ENCODE results near the gene ELF5.
A peak's percentile ranks its signal among the peaks of the same experiment; 100 is the strongest.

The ELF5 gene

DNA sequence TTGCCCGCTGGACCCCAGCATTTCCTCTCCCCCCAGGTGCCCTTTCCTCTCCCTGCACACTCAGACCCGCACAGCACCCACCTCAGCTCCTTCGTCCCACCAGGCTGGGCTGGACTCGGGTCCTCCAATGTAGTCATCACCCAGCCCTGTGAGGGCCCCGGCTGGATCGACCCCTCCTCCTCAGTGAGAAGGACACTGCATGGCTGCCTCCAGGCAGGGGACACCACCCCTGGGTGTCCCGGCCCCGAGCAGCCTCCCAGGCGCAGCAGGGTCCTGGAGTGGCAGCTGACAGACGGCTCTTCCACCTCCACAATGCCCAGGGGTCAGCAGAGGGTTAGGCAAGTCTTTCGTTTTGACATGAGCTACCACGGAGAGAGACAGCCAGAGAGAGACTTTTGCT is 11.1 kb upstream of the ELF5 start:
- H3K27me3 ChIP-seq (ENCODE audit: insufficient read depth, low read length): no peaks in the 10 kb centered on the region
- H4K8ac ChIP-seq (ENCODE audit: low read depth, low read length): no peak overlapping the region
- no CpG with 5 or more reads among the region's 12 CpGs for WGBS (ENCODE audit: extremely low coverage, insufficient coverage, insufficient read length)
- no peak overlapping the region for H4K91ac ChIP-seq (ENCODE audit: low read depth, low read length)
- H2AK5ac ChIP-seq (ENCODE audit: low read length): no peak overlapping the region
- no peaks in the 10 kb centered on the region for H3K79me1 ChIP-seq (ENCODE audit: low read length)
- no peak overlapping the region for H3K4me2 ChIP-seq (ENCODE audit: low read length)
- H3K4ac ChIP-seq (ENCODE audit: low read depth, low read length): no peak overlapping the region
- H3K9ac ChIP-seq (ENCODE audit: low read length): no peak overlapping the region
- no peaks in the 10 kb centered on the region for H3K9me3 ChIP-seq (ENCODE audit: insufficient read depth, low read depth, low read length)
- H3K23ac ChIP-seq (ENCODE audit: low read length): no peak overlapping the region
- no peak overlapping the region for H2BK120ac ChIP-seq (ENCODE audit: insufficient read depth, low read length, poor library complexity)
- H3K4me1 ChIP-seq (ENCODE audit: control insufficient read depth in 1 of 2, insufficient read depth in 2 of 2, low read length in 2 of 2): no peaks in the 10 kb centered on the region
- H4K12ac ChIP-seq (ENCODE audit: low read depth, low read length): no peak overlapping the region
- no peak overlapping the region for H3K27ac ChIP-seq (ENCODE audit: low read depth, low read length)
- DNase-seq: no peak
- H3K36me3 ChIP-seq (ENCODE audit: control insufficient read depth in 1 of 2, insufficient read depth in 2 of 2, low read length in 2 of 2): no peaks in the 10 kb centered on the region
- H3K18ac ChIP-seq (ENCODE audit: low read length): no peak overlapping the region
- H2AFZ ChIP-seq (ENCODE audit: insufficient read depth, low read length, poor library complexity): no peak overlapping the region
- H3K14ac ChIP-seq (ENCODE audit: low read length): no peak overlapping the region
- H3K4me3 ChIP-seq (ENCODE audit: low read depth, low read length): no peak overlapping the region
- no peak overlapping the region for H2BK12ac ChIP-seq (ENCODE audit: low read length)
- H3K79me2 ChIP-seq (ENCODE audit: control insufficient read depth, insufficient read depth, low read length, poor library complexity): no peaks in the 10 kb centered on the region
- H2BK5ac ChIP-seq (ENCODE audit: low read depth, low read length, poor library complexity): no peak overlapping the region

DNA sequence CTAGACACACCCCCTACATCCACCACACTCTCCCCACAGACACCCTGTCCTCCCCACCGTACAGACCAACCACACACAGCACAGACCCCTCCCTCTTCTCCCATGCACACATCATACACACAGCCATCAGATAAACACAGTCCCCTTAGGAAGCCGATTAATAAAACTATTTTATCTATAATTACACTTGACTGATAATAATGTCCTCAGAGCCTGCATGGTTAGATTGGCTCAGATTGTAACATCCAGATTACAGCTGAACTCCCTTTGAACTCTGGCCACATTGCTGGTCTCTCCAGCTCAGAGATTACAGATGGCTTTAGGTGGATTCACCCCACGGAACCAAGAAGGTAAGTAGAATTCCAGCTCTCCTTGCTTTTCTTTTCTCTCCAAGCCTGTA is 9.5 kb upstream of the ELF5 start:
- Histone ChIP-seq H3K4me3 (ENCODE audit: low read depth, low read length) (no peak overlapping the region), H2BK12ac (ENCODE audit: low read length) (no peak overlapping the region), H3K36me3 (ENCODE audit: control insufficient read depth in 1 of 2, insufficient read depth in 2 of 2, low read length in 2 of 2) (no peaks in the 10 kb centered on the region), H2BK5ac (ENCODE audit: low read depth, low read length, poor library complexity) (no peak overlapping the region), H2BK120ac (ENCODE audit: insufficient read depth, low read length, poor library complexity) (no peak overlapping the region), H4K8ac (ENCODE audit: low read depth, low read length) (no peak overlapping the region), H3K9me3 (ENCODE audit: insufficient read depth, low read depth, low read length) (no peaks in the 10 kb centered on the region), H3K79me1 (ENCODE audit: low read length) (no peaks in the 10 kb centered on the region), H2AFZ (ENCODE audit: insufficient read depth, low read length, poor library complexity) (no peak overlapping the region), H4K91ac (ENCODE audit: low read depth, low read length) (no peak overlapping the region), H4K12ac (ENCODE audit: low read depth, low read length) (no peak overlapping the region), H3K79me2 (ENCODE audit: control insufficient read depth, insufficient read depth, low read length, poor library complexity) (no peaks in the 10 kb centered on the region), H3K14ac (ENCODE audit: low read length) (no peak overlapping the region), H3K23ac (ENCODE audit: low read length) (no peak overlapping the region), H3K27me3 (ENCODE audit: insufficient read depth, low read length) (no peaks in the 10 kb centered on the region), H3K4ac (ENCODE audit: low read depth, low read length) (no peak overlapping the region), H3K9ac (ENCODE audit: low read length) (no peak overlapping the region), H3K4me1 (ENCODE audit: control insufficient read depth in 1 of 2, insufficient read depth in 2 of 2, low read length in 2 of 2) (no peaks in the 10 kb centered on the region), H3K18ac (ENCODE audit: low read length) (no peak overlapping the region), H2AK5ac (ENCODE audit: low read length) (no peak overlapping the region), H3K4me2 (ENCODE audit: low read length) (no peak overlapping the region), H3K27ac (ENCODE audit: low read depth, low read length) (no peak overlapping the region)
- DNase-seq: peak; percentile 25 to 63
- no CpG with 5 or more reads among the region's 3 CpGs for WGBS (ENCODE audit: extremely low coverage, insufficient coverage, insufficient read length)

DNA sequence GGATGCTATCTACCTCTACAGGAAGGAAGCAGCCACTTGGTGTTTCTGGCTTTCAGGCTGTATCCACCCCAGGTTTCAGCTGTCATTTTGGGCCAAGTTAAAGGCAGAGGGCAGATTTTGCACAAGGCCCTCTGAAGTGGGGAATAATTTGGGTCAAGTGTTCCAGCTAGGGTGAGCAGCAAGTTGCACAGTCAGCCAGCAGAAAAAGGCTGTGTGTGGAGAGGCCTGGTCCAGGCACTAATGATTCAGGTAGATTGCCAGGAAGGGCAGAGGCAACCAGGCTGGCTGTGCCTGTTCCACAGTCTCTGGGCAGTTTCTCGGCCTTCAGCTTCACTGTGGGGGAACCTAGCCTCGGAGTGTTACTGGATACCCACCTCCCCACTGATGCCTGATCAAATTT is 8.6 kb upstream of the ELF5 start:
- H3K4me2 ChIP-seq (ENCODE audit: low read length): no peak overlapping the region
- H2AK5ac ChIP-seq (ENCODE audit: low read length): no peak overlapping the region
- no peak overlapping the region for H3K9ac ChIP-seq (ENCODE audit: low read length)
- no peaks in the 10 kb centered on the region for H3K27me3 ChIP-seq (ENCODE audit: insufficient read depth, low read length)
- H4K12ac ChIP-seq (ENCODE audit: low read depth, low read length): no peak overlapping the region
- H4K8ac ChIP-seq (ENCODE audit: low read depth, low read length): no peak overlapping the region
- H3K4me1 ChIP-seq (ENCODE audit: control insufficient read depth in 1 of 2, insufficient read depth in 2 of 2, low read length in 2 of 2): no peaks in the 10 kb centered on the region
- H3K79me2 ChIP-seq (ENCODE audit: control insufficient read depth, insufficient read depth, low read length, poor library complexity): no peaks in the 10 kb centered on the region
- no peak for DNase-seq
- H3K14ac ChIP-seq (ENCODE audit: low read length): no peak overlapping the region
- H3K27ac ChIP-seq (ENCODE audit: low read depth, low read length): no peak overlapping the region
- no peak overlapping the region for H3K4ac ChIP-seq (ENCODE audit: low read depth, low read length)
- no peak overlapping the region for H2AFZ ChIP-seq (ENCODE audit: insufficient read depth, low read length, poor library complexity)
- no peaks in the 10 kb centered on the region for H3K9me3 ChIP-seq (ENCODE audit: insufficient read depth, low read depth, low read length)
- no peak overlapping the region for H2BK120ac ChIP-seq (ENCODE audit: insufficient read depth, low read length, poor library complexity)
- no peak overlapping the region for H3K4me3 ChIP-seq (ENCODE audit: low read depth, low read length)
- no peak overlapping the region for H3K23ac ChIP-seq (ENCODE audit: low read length)
- no peak overlapping the region for H3K18ac ChIP-seq (ENCODE audit: low read length)
- no peak overlapping the region for H4K91ac ChIP-seq (ENCODE audit: low read depth, low read length)
- no CpG with 5 or more reads among the region's 2 CpGs for WGBS (ENCODE audit: extremely low coverage, insufficient coverage, insufficient read length)
- H3K79me1 ChIP-seq (ENCODE audit: low read length): no peaks in the 10 kb centered on the region
- no peak overlapping the region for H2BK12ac ChIP-seq (ENCODE audit: low read length)
- H3K36me3 ChIP-seq (ENCODE audit: control insufficient read depth in 1 of 2, insufficient read depth in 2 of 2, low read length in 2 of 2): no peaks in the 10 kb centered on the region
- H2BK5ac ChIP-seq (ENCODE audit: low read depth, low read length, poor library complexity): no peak overlapping the region

DNA sequence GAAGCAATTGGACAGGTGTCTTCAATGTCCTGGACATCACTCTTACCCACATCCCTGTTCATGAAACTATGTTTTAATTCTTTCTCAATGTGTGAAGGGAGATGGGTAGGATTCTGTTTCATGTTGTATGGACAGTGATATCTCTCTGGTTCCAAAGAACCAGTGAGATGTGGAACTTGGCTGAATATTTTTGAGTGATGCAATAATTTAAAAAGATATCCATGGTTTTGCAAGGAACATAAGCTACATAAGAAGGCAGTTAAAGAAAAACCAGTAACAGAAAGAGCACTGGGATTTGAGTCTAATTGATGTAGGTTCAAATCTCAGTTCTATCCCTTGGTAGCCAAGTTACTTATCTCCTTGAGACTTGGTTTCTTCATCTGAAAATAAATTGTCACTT is 7.7 kb upstream of the ELF5 start:
- Histone ChIP-seq H3K14ac (ENCODE audit: low read length) (no peak overlapping the region), H3K9ac (ENCODE audit: low read length) (no peak overlapping the region), H3K18ac (ENCODE audit: low read length) (no peak overlapping the region), H4K12ac (ENCODE audit: low read depth, low read length) (no peak overlapping the region), H3K79me2 (ENCODE audit: control insufficient read depth, insufficient read depth, low read length, poor library complexity) (no peaks in the 10 kb centered on the region), H2BK120ac (ENCODE audit: insufficient read depth, low read length, poor library complexity) (no peak overlapping the region), H3K23ac (ENCODE audit: low read length) (no peak overlapping the region), H3K4ac (ENCODE audit: low read depth, low read length) (no peak overlapping the region), H3K9me3 (ENCODE audit: insufficient read depth, low read depth, low read length) (no peaks in the 10 kb centered on the region), H3K27me3 (ENCODE audit: insufficient read depth, low read length) (no peaks in the 10 kb centered on the region), H3K79me1 (ENCODE audit: low read length) (no peaks in the 10 kb centered on the region), H3K4me3 (ENCODE audit: low read depth, low read length) (no peak overlapping the region), H2AK5ac (ENCODE audit: low read length) (no peak overlapping the region), H3K27ac (ENCODE audit: low read depth, low read length) (no peak overlapping the region), H2AFZ (ENCODE audit: insufficient read depth, low read length, poor library complexity) (no peak overlapping the region), H2BK12ac (ENCODE audit: low read length) (no peak overlapping the region), H3K4me2 (ENCODE audit: low read length) (no peak overlapping the region), H3K36me3 (ENCODE audit: control insufficient read depth in 1 of 2, insufficient read depth in 2 of 2, low read length in 2 of 2) (no peaks in the 10 kb centered on the region), H4K8ac (ENCODE audit: low read depth, low read length) (no peak overlapping the region), H4K91ac (ENCODE audit: low read depth, low read length) (no peak overlapping the region), H3K4me1 (ENCODE audit: control insufficient read depth in 1 of 2, insufficient read depth in 2 of 2, low read length in 2 of 2) (no peaks in the 10 kb centered on the region), H2BK5ac (ENCODE audit: low read depth, low read length, poor library complexity) (no peak overlapping the region)
- peak in 1 of 2 donors; percentile 16 for DNase-seq
